Measurements from ENCODE around the gene AMFR.

AMFR gene

GRCh38 chr16:56425439-56425832 is at the start of gene AMFR:
AMFR (minus strand) TSS chr16:56425545; CDS start chr16:56425327, 218 bp downstream.
- intact Hi-C loops (cut with DNase I): loop anchor here (5.0 kb wide), 1 partner anchor 478 kb away; no protein-coding TSS in a partner anchor
- peak; percentile 16 to 94 (median 34) for DNase-seq

GRCh38 chr16:56470666-56471065 is 45.3 kb upstream of the AMFR start:
- intact Hi-C loops (cut with DNase I): no loop called here
- no peak for DNase-seq

- intact Hi-C loops (cut with DNase I): no loop called here
- DNase-seq: no peak
Measured at GRCh38 chr16:56470232-56470631, 44.9 kb upstream of the AMFR start.

GRCh38 chr16:56469748-56470147 is 44.4 kb upstream of the AMFR start:
- intact Hi-C loops (cut with DNase I): no loop called here
- DNase-seq: no peak

- DNase-seq: no peak
- intact Hi-C loops (cut with DNase I): no loop called here
Measured at GRCh38 chr16:56468800-56469199, 43.5 kb upstream of the AMFR start.

GRCh38 chr16:56466344-56466743 is 41.0 kb upstream of the AMFR start:
- no peak for DNase-seq
- intact Hi-C loops (cut with DNase I): no loop called here

GRCh38 chr16:56463153-56463552 is 37.8 kb upstream of the AMFR start:
- no peak for DNase-seq
- intact Hi-C loops (cut with DNase I): no loop called here

GRCh38 chr16:56462064-56462796 is 36.9 kb upstream of the AMFR start:
- no peak for DNase-seq
- intact Hi-C loops (cut with DNase I): no loop called here

- intact Hi-C loops (cut with DNase I): no loop called here
- DNase-seq: no peak
Measured at GRCh38 chr16:56460101-56460500, 34.8 kb upstream of the AMFR start.

GRCh38 chr16:56457927-56458470 is 32.7 kb upstream of the AMFR start:
- no peak for DNase-seq
- intact Hi-C loops (cut with DNase I): no loop called here

- no peak for DNase-seq
- intact Hi-C loops (cut with DNase I): no loop called here
Measured at GRCh38 chr16:56451753-56452689, 26.7 kb upstream of the AMFR start.

- peak; percentile 90 to 100 (median 96) for DNase-seq
- intact Hi-C loops (cut with DNase I): no loop called here
Measured at GRCh38 chr16:56450986-56451752, 25.8 kb upstream of the AMFR start, which contains the start of the genes NUDT21 and OGFOD1. NUDT21 (minus strand) TSS chr16:56451332; CDS start chr16:56451202, 130 bp downstream. OGFOD1 (plus strand) TSS chr16:56451554; CDS start chr16:56451613, 59 bp downstream.

GRCh38 chr16:56450275-56450985 is 25.1 kb upstream of the AMFR start:
- intact Hi-C loops (cut with DNase I): no loop called here
- DNase-seq: no peak

GRCh38 chr16:56448005-56448404 is 22.7 kb upstream of the AMFR start:
- no peak for DNase-seq
- intact Hi-C loops (cut with DNase I): loop anchor here (10.0 kb wide), 1 partner anchor 157 kb away; the partner anchor contains the start of gene MT2A

- intact Hi-C loops (cut with DNase I): loop anchor here (10.0 kb wide), 1 partner anchor 158 kb away; the partner anchor contains the start of gene MT2A
- DNase-seq: no peak
Measured at GRCh38 chr16:56447286-56447685, 21.9 kb upstream of the AMFR start.

GRCh38 chr16:56438038-56438437 is 12.7 kb upstream of the AMFR start:
- intact Hi-C loops (cut with DNase I): no loop called here
- no peak for DNase-seq

GRCh38 chr16:56436258-56436657 is 10.9 kb upstream of the AMFR start:
- DNase-seq: no peak
- intact Hi-C loops (cut with DNase I): no loop called here

GRCh38 chr16:56428091-56428490 is 2.7 kb upstream of the AMFR start:
- intact Hi-C loops (cut with DNase I): loop anchor here (5.0 kb wide), 1 partner anchor 481 kb away; no protein-coding TSS in a partner anchor
- DNase-seq: no peak

GRCh38 chr16:56426585-56426984 is 1.2 kb upstream of the AMFR start:
- intact Hi-C loops (cut with DNase I): loop anchor here (5.0 kb wide), 1 partner anchor 479 kb away; no protein-coding TSS in a partner anchor
- no peak for DNase-seq
